OCI-LY7 (cell line): ENCODE results near the gene CASQ2. TPM values are rescaled to one million over a fixed set of nuclear protein-coding genes. Genes with fewer than 3 reads are reported as not detected.

Source experiments
- BruUV-seq: library from RNA; stranded (reverse); fragments of 400-500 nt; replicated peaks from 2 replicates; lab custom pipeline; 2021; lab: Mats Ljungman, UMichigan
- CTCF ChIA-PET: fragments of 300-600 bp; sonication (Branson Sonifier 250); formaldehyde crosslinking; loops from one replicate; lab custom pipeline; 2022; ENCODE audit warnings: antibody characterized with exemption; ENCODE audit not compliant: unreplicated experiment; lab: Charles Lee
- POLR2A ChIA-PET: fragments of 300-600 bp; sonication (Branson Sonifier 250); formaldehyde crosslinking; loops from one replicate; lab custom pipeline; 2022; ENCODE audit warnings: antibody characterized with exemption; lab: Charles Lee
- DNase-seq: peaks from one replicate; pipeline ENCODE4 v3.0.0-alpha.2; 2015; ENCODE audit warnings: low spot score
- H2AFZ ChIP-seq: fragments of 200-600 bp; sonication (generic), shearing (Covaris generic); 2 replicates; pipeline ENCODE4 v1.6.1; 2014; ENCODE audit warnings: mild to moderate bottlenecking, antibody characterized with exemption, low read length, moderate library complexity
- H3K27ac ChIP-seq: fragments of 200-600 bp; sonication (generic); 2 replicates; pipeline ENCODE4 v1.5.1; 2014; ENCODE audit warnings: mixed run types, low read depth, mild to moderate bottlenecking, moderate library complexity, low read length, inconsistent platforms; ENCODE audit not compliant: poor library complexity, severe bottlenecking
- H3K36me3 ChIP-seq: fragments of 200-600 bp; sonication (generic); 2 replicates; pipeline ENCODE4 v1.6.1; 2014; ENCODE audit warnings: mild to moderate bottlenecking, antibody characterized with exemption, low read length, moderate library complexity, mixed read lengths; ENCODE audit not compliant: insufficient read depth
- H3K4me1 ChIP-seq: fragments of 200-600 bp; sonication (generic); 2 replicates; pipeline ENCODE4 v1.5.1; 2014; ENCODE audit warnings: mild to moderate bottlenecking, low read length; ENCODE audit not compliant: insufficient read depth, poor library complexity, severe bottlenecking
- H3K4me2 ChIP-seq: fragments of 200-600 bp; sonication (generic); 2 replicates; pipeline ENCODE4 v1.6.1; 2014; ENCODE audit warnings: mild to moderate bottlenecking, low read length
- H3K4me3 ChIP-seq: fragments of 200-600 bp; sonication (generic); 2 replicates; pipeline ENCODE4 v1.5.1; 2014; ENCODE audit warnings: mild to moderate bottlenecking, low read depth, low read length; ENCODE audit not compliant: poor library complexity, severe bottlenecking
- H3K79me2 ChIP-seq: fragments of 200-600 bp; sonication (generic); 2 replicates; pipeline ENCODE4 v1.6.1; 2016; ENCODE audit warnings: low read depth, mild to moderate bottlenecking, low read length, moderate library complexity, mixed read lengths; ENCODE audit not compliant: insufficient read depth
- H3K9me2 ChIP-seq: fragments of 200-600 bp; sonication (generic); 2 replicates; pipeline ENCODE4 v1.6.1; 2016; ENCODE audit warnings: mild to moderate bottlenecking, low read length, mixed read lengths; ENCODE audit not compliant: insufficient read depth
- H3K9me3 ChIP-seq: fragments of 200-600 bp; sonication (generic); 2 replicates; pipeline ENCODE4 v1.6.1; 2014; ENCODE audit warnings: mild to moderate bottlenecking, mixed run types, low read length, mixed read lengths
- H4K20me1 ChIP-seq: fragments of 200-600 bp; sonication (generic); 2 replicates; pipeline ENCODE4 v1.6.1; 2014; ENCODE audit warnings: mild to moderate bottlenecking, antibody characterized with exemption, low read length, moderate library complexity, mixed read lengths; ENCODE audit not compliant: insufficient read depth
- CTCF ChIP-seq: fragments of 200-600 bp; sonication (generic); conservative IDR thresholded peaks from 2 replicates; pipeline ENCODE4 v1.5.1; 2014; ENCODE audit warnings: mild to moderate bottlenecking, antibody characterized with exemption, low read length, moderate library complexity, mixed read lengths
- EZH2phosphoT487 ChIP-seq: fragments of 200-600 bp; sonication (generic); IDR thresholded peaks from 2 replicates; pipeline ENCODE4 v1.6.1; 2018; ENCODE audit warnings: low read depth, borderline replicate concordance, mild to moderate bottlenecking, mixed run types, antibody characterized with exemption, low read length, moderate library complexity, mixed read lengths
- intact Hi-C: fragments of 100-400 bp; cut with micrococcal nuclease; formaldehyde crosslinking; loops from one replicate; pipeline ENCODE4 v1.10.0; 2022; ENCODE audit not compliant: unreplicated experiment
- total RNA-seq, 2 experiments: library from RNA; depleted of rRNA in 1 of 2; stranded (reverse); fragments of >200 nt in 1 of 2; shearing (Covaris generic) in 1 of 2; gene quantifications; 2 replicates each; pipeline ENCODE4 v1.2.3, GENCODE V29; 2014 to 2022

CASQ2 gene
- total RNA-seq, 2 experiments from 2014 or later = not detected

- CTCF ChIA-PET = no interaction called here
- no peaks in the 10 kb centered on the region for H3K4me1 ChIP-seq
- H2AFZ ChIP-seq = no peak overlapping the region
- H3K4me3 ChIP-seq = no peak overlapping the region
- intact Hi-C loops = no loop called here
- H3K27ac ChIP-seq = no peak overlapping the region
- TF ChIP-seq EZH2phosphoT487 = no peak
- no peak for TF ChIP-seq CTCF
- POLR2A ChIA-PET = interaction anchor here (0.8 kb wide), 1 partner anchor 12 kb away, joined by 3 read pairs; no protein-coding TSS in a partner anchor
- no TSS peak for BruUV-seq
- H3K9me3 ChIP-seq = no peaks in the 10 kb centered on the region
- H3K4me2 ChIP-seq = no peak overlapping the region
- H3K9me2 ChIP-seq = no peaks in the 10 kb centered on the region
- H3K79me2 ChIP-seq = no peaks in the 10 kb centered on the region
- no peaks in the 10 kb centered on the region for H4K20me1 ChIP-seq
- no peaks in the 10 kb centered on the region for H3K36me3 ChIP-seq
- no peak for DNase-seq
Observed at GRCh38 chr1:115658646-115659045, 109.9 kb downstream of the CASQ2 start.

GRCh38 chr1:115656461-115657077, 111.9 kb downstream of the CASQ2 start:
- TF ChIP-seq CTCF = no peak
- TF ChIP-seq EZH2phosphoT487 = no peak
- POLR2A ChIA-PET = no interaction called here
- intact Hi-C loops = no loop called here
- no peak for DNase-seq
- Histone ChIP-seq H3K4me2 (no peak overlapping the region), H2AFZ (no peak overlapping the region), H4K20me1 (no peaks in the 10 kb centered on the region), H3K9me3 (no peaks in the 10 kb centered on the region), H3K4me1 (no peaks in the 10 kb centered on the region), H3K27ac (no peak overlapping the region), H3K36me3 (no peaks in the 10 kb centered on the region), H3K9me2 (no peaks in the 10 kb centered on the region), H3K79me2 (no peaks in the 10 kb centered on the region), H3K4me3 (no peak overlapping the region)
- BruUV-seq = no TSS peak
- CTCF ChIA-PET = no interaction called here

GRCh38 chr1:115655916-115656315, 112.6 kb downstream of the CASQ2 start:
- no peak for DNase-seq
- ChIA-PET CTCF (no interaction called here), POLR2A (no interaction called here)
- Histone ChIP-seq H4K20me1 (no peaks in the 10 kb centered on the region), H2AFZ (no peak overlapping the region), H3K9me3 (no peaks in the 10 kb centered on the region), H3K4me2 (no peak overlapping the region), H3K4me3 (no peak overlapping the region), H3K9me2 (no peaks in the 10 kb centered on the region), H3K4me1 (no peaks in the 10 kb centered on the region), H3K36me3 (no peaks in the 10 kb centered on the region), H3K79me2 (no peaks in the 10 kb centered on the region), H3K27ac (no peak overlapping the region)
- BruUV-seq = no TSS peak
- TF ChIP-seq CTCF = no peak
- no peak for TF ChIP-seq EZH2phosphoT487
- intact Hi-C loops = no loop called here
